UCSD-AML1 (cell line): ENCODE data around the gene SPDYC.
A peak's percentile ranks its signal among the peaks of the same experiment; 100 is the strongest.

Experiments used
- DNase-seq: peaks from one replicate; lab custom pipeline; 2025; ENCODE audit not compliant: unreplicated experiment; lab: John Stamatoyannopoulos, UW

SPDYC gene

GRCh38 chr11:65205602-65205967 lies 35.6 kb downstream of the SPDYC start:
- DNase-seq = no peak

- DNase-seq = no peak
These were observed 36.4 kb downstream of the SPDYC start for GRCh38 chr11:65206441-65206841.

GRCh38 chr11:65206901-65207300 lies 36.9 kb downstream of the SPDYC start:
- DNase-seq = no peak

DNA sequence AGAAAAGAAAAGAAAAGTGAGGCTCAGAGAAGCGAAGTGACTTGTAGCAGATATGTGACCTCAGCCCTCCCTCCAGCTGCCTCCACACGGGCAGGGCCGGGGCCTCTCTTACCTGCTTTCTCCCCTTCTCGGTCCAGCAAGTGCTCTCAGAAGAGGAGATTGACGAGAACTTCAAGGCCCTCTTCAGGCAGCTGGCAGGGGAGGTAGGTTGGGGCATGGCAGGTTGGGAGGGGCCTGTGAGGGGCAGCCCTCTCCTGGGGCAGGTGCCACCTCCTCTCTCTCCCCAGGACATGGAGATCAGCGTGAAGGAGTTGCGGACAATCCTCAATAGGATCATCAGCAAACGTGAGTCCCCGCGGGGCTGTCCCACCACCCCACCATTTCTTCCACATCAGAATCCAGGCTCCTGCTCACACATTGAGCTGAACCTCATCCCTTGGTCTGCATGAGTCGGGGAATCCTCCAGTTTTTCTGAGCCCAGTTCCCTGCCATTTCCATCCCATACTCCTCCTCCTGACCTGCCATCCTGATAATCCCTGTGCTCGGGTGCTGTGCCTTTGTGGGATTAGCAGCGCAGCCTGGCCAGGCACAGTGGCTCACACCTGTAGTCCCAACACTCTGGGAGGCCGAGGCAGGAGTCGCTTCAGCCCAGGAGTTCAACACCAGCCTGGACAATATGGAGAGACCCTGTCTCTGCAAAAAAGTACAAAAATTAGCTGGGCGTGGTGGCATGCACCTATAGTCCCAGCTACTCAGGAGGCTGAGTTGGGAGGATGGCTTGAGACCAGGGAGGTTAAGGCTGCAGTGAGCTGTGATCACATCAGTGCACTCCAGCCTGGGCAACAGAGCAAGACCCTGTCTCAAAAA lies 38.1 kb downstream of the SPDYC start:
- no peak for DNase-seq

DNA sequence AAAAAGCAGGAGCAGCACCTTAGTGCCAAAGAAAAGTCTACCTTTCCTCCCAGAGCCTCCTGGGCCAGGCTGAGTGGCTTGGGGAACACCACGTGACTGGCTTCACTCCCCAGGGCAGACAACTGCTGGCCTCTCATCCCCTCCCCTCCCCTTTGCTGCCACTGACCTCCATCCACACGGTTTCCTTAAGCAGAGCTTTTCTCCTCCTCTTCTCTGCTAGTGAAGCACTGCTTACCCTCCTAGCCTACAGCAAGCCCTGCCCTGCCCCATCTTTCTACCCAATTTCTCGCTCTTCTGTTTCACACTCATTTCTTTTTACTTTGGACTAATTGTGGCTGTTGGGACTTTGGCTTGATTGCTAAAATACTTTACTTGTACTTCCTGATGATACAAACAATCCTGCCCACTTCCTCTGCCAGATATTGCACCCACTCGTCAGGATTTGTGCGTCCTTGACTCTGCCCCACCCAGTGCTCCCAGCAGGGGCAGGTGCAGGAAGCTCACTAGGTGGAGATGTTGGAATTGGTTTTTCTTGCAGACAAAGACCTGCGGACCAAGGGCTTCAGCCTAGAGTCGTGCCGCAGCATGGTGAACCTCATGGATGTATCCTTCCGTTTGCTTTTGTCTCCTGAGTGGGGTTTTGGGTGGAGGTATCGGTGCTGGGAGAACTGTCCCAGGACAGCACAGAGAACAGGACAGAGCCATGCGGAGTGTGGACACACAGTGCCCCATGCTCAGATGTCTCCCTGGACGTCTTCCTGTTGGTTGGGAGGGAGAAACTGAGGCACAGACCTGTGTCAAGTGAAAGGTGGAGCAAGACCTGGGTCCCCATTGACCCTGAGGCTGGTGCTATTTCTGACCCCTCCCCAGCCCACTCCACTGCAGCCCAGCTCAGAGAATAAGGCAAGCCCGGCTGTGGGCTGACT lies 39.0 kb downstream of the SPDYC start:
- no peak for DNase-seq

- DNase-seq = no peak
These were observed 39.8 kb downstream of the SPDYC start for GRCh38 chr11:65209711-65210360.

GRCh38 chr11:65210361-65210731 lies 40.3 kb downstream of the SPDYC start:
- no peak for DNase-seq

- DNase-seq = no peak
These were observed 40.7 kb downstream of the SPDYC start for GRCh38 chr11:65210748-65211147.

GRCh38 chr11:65211293-65212105 lies 41.5 kb downstream of the SPDYC start:
- no peak for DNase-seq

GRCh38 chr11:65212226-65212801 lies 42.3 kb downstream of the SPDYC start:
- DNase-seq = no peak

- peak; percentile 76 for DNase-seq
These were observed 43.5 kb downstream of the SPDYC start for GRCh38 chr11:65213322-65214211.

DNA sequence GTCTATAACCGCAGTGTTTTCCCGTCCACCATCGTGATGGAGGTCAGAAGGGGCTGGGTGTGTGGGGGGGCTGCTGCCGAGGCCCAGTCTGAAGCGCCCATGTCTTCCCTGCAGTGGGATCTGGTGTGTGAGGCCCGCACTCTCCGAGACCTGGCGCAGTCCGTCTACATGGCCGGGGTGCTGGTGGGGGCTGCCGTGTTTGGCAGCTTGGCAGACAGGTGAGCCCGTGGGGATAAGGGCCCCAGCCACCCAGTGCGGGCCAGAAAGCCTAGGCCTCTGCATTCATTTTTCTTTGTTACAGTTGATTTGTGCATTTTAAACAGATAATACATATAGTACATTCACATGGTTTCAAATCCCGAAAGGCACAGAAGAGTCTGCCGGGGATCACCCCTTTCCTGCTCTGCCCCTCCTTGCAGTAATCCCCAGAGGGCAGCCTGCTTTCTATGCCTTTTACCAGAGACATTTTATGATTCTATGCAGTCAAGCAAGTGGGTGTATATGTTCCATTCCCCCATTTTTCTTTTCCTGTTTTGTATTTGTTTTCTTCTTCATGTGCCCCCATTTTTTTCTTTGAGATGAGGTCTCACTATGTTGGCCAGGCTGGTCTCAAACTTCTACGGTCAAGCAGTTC lies 44.3 kb downstream of the SPDYC start:
- no peak for DNase-seq

GRCh38 chr11:65215441-65216076 lies 45.5 kb downstream of the SPDYC start:
- DNase-seq = no peak

DNA sequence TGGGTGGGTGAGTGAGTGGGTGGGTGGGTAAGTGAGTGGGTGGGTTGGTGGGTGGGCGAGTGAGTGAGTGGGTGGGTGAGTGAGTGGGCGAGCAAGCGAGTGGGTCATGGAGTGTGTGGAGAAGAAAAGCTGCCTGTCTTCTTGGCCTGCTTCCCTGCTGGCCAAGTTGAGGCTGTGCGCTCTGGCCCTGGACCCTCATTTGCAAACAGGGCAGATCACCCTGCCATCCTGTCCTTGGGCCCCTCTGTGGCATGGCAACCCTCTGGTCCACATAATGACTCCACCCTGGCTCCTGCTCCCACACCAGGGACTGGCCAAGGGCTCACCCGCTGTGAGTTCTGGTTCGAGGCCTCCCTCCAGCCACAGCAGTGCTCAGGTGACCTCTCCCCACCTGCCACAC lies 46.8 kb downstream of the SPDYC start:
- no peak for DNase-seq

- no peak for DNase-seq
These were observed 47.7 kb downstream of the SPDYC start for GRCh38 chr11:65217441-65218423.

DNA sequence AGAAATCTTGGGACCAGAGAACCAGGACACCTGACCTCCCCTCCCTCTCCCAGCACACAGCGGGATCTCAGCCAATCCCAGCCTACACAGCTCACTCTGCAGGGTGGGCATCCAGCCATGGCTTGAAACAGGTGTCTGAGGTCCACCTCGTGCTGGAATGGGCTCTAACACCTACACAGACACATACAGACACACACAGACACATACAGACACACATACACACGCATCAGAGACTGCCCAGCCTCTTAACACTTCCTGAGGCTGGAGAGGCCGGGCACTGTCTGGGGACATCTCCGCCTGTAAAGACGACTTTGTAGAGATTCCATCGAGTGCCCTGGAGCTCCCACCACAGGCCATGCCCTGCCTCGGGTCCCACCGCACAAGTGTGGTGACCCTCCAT lies 48.4 kb downstream of the SPDYC start:
- no peak for DNase-seq

- DNase-seq = no peak
These were observed 49.8 kb downstream of the SPDYC start for GRCh38 chr11:65219930-65220213.
